GM21576 (cell line): ENCODE measurements around the gene NEK9.
"Not testable (repeated sequence)": the region's sequence is repeated elsewhere in the genome, so short reads cannot be mapped to it uniquely, and the experiment has no call there.

ENCODE experiments used
- ATAC-seq: cut with Tn5 transposase; IDR thresholded peaks from one replicate; pipeline ENCODE4 v1.9.1; 2021; ENCODE audit warnings: mild to moderate bottlenecking, moderate library complexity; ENCODE audit not compliant: unreplicated experiment

Gene NEK9

GRCh38 chr14:75147423-75148071 lies 20.7 kb upstream of the NEK9 start:
- no peak for ATAC-seq

- ATAC-seq: no peak
Measured at GRCh38 chr14:75144944-75145343, 18.1 kb upstream of the NEK9 start.

- ATAC-seq: no peak
Measured at GRCh38 chr14:75143761-75144527, 17.1 kb upstream of the NEK9 start.

DNA sequence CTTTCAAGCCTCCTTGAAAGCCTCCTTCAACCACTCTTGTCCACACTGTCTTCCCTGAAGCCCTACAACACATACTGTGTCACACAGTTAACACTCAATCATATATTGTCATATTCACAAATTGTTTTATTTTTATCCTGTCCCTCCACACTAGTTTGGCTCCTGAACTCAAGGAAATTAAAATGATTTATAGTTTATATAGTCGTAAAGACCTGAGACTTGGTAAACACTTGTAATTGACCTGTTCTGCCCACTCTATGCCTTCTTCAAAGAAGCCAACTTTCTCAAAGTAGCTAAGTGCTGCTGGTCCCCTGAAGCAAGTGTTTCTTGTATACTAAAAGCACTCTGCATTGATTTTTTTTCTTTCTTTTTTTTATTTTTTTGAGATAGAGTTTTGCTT lies 15.6 kb upstream of the NEK9 start:
- ATAC-seq: no peak

DNA sequence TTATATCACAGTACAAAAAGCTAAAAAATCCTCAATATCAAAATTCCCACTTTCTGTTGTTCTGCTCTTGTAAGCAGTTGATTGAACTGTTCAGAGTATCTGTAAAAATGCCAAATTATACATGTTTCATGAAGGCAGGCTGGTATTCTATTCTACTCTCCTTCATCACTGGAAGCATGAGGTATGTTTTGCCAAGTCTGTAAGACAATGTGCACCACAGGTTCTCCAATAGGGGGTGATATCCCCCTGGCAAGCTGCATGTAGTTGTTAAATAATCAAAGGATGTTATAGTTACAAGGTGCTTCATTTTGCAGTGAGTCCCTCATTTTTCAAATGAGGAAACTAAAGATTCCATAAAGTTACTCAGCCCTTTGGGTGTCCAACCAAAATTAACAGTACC lies 15.1 kb upstream of the NEK9 start:
- ATAC-seq: no peak

- ATAC-seq: no peak
Measured at GRCh38 chr14:75141062-75141461, 14.2 kb upstream of the NEK9 start.

DNA sequence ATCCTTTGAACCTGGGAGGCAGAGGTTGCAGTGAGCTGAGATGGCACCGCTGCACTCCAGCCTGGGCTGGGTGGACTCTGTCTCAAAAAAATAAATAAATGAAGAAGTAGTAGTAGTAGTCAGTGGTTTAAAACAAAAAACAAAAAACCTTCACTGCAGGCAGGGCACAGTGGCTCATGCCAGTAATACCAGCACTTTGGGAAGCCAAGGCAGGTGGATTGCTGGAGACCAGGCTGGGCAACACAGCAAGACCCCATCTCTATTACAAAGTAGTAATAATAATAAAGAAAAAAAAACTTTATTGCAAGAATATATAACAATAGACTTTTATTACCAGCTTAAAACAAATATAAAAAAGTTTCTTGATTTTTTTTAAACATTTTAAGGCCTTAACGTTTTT lies 13.8 kb upstream of the NEK9 start:
- no peak for ATAC-seq

DNA sequence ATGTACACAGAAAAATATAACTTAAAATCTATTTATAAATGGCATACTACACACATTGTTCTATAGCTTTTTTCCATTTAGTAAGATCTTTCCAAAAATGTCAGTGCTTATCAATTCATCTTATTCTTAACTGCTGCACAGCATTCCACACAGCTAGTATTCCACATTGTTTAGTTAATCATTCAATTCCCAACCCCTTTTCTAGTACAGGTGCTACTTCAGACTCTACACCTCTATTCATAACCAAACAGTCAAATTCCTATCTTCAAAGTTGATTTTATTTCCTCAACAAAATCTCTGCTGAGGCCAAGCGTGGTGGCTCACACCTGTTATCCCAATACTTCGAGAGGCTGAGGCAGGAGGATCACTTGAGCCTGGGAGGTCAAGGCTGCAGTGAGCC lies 12.3 kb upstream of the NEK9 start:
- no peak for ATAC-seq

GRCh38 chr14:75138492-75138891 lies 11.6 kb upstream of the NEK9 start:
- ATAC-seq: no peak

DNA sequence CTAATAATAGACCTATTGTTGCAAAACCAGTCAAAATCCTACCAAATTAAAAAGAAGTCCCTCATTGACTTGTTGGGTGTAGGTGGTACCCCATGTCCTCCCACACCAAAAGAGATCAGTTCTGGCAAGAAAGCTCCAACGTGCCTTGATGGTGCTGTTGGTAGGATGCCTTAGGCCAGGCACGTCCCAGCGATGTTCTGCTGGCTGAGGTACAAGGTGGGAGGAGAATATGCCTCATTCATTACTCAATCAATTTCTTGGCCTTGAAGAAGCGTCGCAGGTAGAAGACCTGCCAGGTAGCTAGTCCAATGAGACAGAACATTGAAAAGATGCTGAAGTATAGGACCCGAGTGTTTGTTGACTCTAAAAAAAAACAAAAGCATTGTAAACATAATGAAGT lies 7.8 kb upstream of the NEK9 start:
- no peak for ATAC-seq

DNA sequence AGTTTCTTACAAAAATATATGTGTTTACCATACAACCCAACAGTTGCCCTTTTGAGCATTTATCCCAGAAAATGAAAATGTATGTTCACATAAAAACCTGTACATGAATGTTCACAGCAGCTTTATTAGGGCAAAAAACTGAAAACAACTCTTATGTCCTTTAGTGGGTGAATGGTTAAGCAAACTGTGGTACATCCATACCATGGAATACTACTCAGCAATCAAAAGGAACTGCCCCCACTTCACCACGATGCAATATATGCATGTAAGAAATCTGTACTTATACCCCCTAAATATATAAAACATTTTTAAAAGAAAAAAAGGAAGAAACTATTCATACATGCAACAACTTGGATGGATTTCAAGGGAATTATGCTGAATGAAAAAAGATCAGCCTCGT lies 6.7 kb upstream of the NEK9 start:
- no peak for ATAC-seq

GRCh38 chr14:75132382-75133086 lies 5.7 kb upstream of the NEK9 start:
- no peak for ATAC-seq

- ATAC-seq: no peak
Measured at GRCh38 chr14:75128596-75128990, 1.7 kb upstream of the NEK9 start.

GRCh38 chr14:75127903-75128595 lies 1.2 kb upstream of the NEK9 start:
- no peak for ATAC-seq

DNA sequence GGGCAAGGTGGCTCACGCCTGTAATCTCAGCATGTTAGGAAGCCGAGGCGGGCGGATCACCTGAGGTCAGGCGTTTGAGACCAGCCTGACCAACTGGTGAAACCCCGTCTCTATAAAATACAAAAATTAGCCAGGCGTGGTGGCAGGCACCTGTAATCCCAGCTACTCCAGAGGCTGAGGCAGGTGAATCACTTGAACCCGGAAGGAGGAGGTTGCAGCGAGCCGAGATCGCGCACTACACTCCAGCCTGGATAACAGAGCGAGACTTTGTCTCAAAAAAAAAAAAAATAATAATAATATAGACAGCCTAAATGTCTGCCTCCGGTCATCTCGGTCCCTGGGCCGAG lies 599 bp upstream of the NEK9 start:
- not testable (repeated sequence) for ATAC-seq

DNA sequence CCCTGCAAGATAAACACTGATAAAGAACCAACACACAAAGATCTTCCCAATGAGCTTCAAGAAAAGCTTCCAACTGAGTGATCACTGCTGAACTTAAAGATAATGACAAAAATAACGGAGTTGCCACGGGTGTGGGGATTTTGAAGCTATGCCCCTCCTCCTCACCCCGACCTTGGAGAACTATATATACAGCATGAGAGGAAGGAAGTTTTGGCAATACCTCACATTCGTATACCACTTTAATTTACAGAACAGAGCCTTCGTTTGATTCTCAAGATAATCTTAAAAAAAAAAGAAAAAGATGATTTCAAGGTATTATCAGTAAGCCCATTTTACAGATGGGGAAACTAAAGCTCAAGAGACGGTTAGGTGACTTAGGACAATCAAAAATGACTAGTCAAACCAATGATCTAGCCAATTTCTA lies 715 bp downstream of the NEK9 start:
- no peak for ATAC-seq

DNA sequence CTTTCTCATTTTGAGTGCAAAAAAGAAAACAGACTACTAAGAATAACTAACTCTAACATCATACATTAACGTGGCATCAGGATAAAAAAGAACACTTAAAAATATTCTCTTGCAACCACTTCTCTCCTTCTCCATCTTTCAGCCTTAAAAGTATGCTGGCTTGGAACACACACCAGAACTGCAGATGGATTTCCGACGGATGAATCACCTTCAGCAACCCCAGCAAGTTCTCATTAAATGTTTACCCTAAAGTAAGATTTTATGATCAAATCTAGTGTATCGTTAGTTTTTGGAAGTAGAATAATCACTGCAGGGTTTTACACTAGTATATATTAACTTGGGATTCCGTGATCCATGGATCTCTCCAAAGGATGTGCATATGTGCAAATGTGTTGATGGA lies 1.2 kb downstream of the NEK9 start:
- no peak for ATAC-seq

GRCh38 chr14:75123991-75124390 lies 2.9 kb downstream of the NEK9 start:
- ATAC-seq: no peak

DNA sequence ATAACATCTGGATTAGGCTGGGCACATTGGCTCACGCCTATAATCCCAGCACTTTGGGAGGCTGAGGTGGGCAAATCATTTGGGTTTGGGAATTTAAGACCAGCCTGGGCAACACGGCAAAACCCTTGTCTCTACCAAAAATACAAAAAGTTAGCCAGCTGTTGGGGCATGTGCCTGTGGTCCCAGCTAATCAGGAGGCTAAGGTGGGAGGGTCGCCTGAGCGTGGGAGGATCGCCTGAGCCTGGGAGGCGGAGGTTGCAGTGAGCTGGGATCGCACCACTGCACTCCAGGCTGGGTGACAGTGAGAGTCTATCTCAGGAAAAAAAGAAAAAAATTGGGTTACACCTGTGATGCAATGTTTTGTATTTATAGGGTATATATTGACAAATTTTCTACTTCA lies 5.3 kb downstream of the NEK9 start:
- ATAC-seq: no peak

DNA sequence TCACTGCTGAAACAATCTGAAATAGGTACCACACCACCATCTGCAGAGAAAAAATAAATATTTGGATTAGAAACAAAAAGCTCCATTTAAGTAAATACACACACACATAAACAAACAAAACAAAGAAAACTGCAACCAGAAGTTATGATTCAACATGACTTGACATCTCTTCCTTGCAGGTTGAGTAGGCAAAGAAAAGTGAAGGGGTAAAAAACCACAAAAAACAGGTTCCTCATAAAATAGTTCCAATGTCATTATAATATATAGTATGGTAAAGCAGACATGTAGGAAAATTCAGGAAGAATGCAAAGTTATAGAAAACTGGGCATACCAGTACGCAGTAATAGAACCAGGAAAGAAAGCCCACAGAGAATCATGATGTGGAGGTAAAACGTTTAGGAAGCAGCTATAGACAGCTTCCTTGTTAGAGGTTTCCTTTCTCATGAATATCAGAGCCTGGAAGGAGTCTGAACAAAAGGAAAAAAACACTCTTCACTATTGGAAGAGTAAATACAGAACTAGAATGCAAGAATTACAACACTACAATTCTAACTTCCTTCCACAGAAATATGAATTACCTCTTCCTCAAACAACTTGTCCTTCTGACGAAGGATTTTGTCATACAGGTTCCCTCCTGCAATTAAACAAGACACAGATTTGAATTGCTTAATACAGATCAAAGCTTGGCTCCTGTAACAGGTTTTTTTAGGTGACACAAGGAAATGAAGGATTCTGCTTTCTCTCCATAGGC lies 6.1 kb downstream of the NEK9 start:
- no peak for ATAC-seq

DNA sequence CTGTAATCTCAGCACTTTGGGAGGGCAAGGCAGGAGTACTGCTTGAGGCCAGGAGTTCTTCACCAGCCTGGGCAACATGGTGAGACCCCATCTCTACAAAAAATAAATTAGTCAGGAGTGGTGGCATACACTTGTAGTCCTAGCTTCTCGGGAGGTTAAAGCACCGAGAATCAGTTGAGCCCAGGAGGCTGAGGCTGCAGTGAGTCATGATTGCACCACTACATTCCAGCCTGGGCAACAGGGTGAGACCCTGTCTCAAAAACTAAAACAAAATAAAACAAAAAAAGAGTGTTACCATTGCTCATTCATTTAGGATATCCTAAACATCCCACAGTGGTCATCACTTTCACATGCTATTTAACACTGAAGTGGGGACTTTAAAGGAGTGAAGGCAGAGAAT lies 7.8 kb downstream of the NEK9 start:
- no peak for ATAC-seq
